VCaP (cell line): Measurements from ENCODE around the gene EPS8L3.

Experiments
- H3K27ac ChIP-seq: fragments of 450-650 bp; 2 replicates; pipeline ENCODE4 v1.5.1; 2017
- TF ChIP-seq, protein P1 (sequence below): fragments of 450-650 bp; conservative IDR thresholded peaks from 2 replicates; pipeline ENCODE4 v1.5.1; 2017; ENCODE audit warnings: mild to moderate bottlenecking, moderate library complexity

EPS8L3 gene

DNA sequence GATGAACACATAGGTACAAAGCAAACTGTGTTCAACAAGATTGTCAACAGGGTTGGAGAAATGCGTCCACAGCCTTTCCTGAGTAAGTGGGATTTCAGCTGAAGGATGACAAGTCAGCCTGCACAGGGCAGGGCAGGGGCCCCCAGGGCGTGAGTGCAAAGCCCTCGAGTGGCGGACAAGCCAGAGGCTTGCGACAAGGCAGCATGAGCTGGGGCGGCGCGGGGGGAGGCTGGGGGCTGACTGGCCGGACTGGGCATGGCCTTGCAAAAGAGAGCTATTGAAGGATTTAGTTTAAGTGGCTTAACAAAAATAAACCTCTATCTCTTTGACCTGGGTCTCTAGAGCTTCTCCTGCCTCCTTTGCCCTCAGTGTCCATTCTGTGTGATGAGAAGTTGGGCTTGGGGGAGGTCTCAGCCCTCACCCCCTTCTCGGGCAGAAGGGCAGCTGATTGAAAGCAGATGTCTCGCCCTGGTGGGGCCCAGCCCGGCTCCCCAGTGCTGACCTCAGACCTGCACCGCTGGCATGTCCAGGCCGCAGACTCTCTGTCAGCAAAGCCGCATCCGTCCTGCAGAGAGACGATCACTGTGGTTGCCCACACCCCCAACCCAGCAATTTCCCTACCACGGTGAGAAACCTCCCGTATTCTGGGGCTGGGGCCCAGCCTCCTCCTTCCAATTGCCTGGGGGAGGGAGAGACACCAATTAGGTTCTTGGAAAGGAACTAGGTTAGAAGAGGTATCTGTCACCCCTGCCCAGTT is 24.3 kb upstream of the EPS8L3 start:
- TF ChIP-seq, protein P1, sequence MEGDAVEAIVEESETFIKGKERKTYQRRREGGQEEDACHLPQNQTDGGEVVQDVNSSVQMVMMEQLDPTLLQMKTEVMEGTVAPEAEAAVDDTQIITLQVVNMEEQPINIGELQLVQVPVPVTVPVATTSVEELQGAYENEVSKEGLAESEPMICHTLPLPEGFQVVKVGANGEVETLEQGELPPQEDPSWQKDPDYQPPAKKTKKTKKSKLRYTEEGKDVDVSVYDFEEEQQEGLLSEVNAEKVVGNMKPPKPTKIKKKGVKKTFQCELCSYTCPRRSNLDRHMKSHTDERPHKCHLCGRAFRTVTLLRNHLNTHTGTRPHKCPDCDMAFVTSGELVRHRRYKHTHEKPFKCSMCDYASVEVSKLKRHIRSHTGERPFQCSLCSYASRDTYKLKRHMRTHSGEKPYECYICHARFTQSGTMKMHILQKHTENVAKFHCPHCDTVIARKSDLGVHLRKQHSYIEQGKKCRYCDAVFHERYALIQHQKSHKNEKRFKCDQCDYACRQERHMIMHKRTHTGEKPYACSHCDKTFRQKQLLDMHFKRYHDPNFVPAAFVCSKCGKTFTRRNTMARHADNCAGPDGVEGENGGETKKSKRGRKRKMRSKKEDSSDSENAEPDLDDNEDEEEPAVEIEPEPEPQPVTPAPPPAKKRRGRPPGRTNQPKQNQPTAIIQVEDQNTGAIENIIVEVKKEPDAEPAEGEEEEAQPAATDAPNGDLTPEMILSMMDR = no peak
- no peak overlapping the region for H3K27ac ChIP-seq

DNA sequence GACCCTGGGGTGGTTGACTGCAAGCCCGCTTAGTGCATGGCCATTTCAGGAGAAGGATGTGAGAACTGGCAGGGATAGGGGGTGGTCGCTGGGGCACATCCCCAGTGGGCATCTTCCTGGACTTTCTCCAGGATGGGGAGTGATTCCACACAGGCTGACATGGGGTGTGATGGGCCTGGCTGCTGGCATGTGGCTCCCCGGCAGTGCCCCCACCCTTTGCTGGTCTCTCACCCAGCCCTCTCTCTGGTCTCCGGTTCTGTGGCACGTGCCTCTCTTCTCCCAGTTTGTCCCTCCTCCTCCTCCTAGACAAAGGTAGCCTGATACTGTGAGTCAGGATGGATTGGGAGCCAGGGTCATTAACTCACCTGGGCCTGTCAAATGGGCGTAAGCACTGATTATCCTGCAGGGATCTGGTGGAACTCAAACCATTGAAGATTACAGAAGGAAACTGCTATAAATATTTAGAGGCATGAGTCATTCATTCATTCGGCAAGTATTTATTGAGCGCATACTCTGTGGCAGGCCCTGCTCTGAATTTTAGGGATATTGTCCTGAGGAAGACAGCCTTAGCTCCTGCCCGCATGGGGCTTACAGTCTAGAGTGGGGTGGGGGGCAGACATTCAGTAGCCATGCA is 23.6 kb upstream of the EPS8L3 start:
- no peak overlapping the region for H3K27ac ChIP-seq

DNA sequence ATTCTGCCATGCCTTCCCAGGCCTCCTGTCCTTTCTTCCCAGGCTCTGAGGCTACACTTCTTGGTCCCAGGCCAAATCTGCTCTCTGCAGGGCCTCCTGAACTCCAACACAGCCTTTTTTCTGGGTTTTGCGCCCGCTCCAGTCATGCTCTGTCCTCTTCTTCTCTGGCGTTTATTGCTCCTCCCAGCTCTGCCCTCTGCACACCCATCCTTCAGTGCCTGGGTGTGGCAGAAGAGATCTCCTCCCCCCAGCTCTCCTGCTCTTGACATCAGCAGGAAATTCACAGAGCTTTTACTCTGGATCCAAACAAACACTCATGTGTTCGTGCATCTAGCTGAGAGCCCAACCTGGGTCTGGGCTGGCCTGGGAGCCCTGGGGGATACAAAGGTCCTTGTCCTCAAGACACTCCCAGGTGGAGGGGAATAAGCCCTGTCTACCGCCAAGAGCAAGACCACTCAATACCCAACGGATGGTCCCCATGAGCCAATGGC is 22.9 kb upstream of the EPS8L3 start:
- TF ChIP-seq, protein P1 = no peak
- H3K27ac ChIP-seq = no peak overlapping the region

More for the DNA sequence above, 23.6 kb upstream of the EPS8L3 start:
- TF ChIP-seq, protein P1 = no peak

DNA sequence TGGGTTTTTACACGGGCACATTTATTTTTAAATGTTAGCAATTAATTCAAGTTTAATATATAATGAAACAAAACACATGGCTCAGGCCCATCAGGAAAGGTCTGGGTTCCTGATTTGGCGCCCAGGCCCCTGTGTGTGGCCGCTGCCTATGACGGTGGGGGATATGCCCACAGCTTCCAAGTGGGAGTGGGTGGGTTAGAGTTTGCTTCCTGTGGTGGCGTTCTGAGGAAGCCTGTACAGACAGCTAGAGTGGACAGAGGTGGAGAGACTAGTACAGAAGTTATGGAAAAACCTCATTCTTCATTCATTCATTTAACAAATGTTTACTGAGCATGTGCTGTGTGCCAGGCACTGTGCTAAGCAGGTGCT is 22.4 kb upstream of the EPS8L3 start:
- TF ChIP-seq, protein P1 = no peak
- H3K27ac ChIP-seq = no peak overlapping the region

DNA sequence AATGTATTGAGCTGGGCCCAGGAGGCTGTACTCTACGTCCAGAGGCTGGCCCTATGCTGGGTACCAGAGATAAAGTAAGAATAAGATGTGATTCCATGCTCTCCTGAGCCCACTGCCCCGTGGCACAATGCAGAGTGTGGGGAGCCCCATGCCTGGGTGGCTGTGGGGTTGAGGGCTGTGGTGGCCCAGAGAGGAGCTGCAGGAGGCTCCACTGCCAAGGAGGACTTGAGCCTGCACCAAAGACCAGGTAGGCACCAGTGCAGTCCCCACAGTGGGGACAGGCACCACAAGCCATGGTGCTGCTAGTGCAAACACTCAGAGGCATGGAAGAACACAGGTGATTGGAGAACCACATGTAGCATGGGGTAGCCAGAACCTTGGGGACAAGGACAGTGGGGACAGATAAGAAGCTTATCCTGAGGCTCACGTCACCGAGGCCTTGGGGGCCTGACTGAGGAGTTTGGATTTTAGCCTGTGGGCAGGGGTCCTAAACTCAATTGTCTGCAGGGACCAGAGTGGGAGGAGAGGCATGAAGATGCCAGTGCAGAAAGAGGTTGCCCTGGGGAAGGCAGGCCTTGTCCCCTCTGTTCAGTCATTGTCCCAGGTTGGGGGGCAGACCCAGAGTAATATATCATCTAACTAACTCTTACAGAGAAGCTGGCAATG is 21.9 kb upstream of the EPS8L3 start:
- TF ChIP-seq, protein P1 = no peak
- no peak overlapping the region for H3K27ac ChIP-seq

DNA sequence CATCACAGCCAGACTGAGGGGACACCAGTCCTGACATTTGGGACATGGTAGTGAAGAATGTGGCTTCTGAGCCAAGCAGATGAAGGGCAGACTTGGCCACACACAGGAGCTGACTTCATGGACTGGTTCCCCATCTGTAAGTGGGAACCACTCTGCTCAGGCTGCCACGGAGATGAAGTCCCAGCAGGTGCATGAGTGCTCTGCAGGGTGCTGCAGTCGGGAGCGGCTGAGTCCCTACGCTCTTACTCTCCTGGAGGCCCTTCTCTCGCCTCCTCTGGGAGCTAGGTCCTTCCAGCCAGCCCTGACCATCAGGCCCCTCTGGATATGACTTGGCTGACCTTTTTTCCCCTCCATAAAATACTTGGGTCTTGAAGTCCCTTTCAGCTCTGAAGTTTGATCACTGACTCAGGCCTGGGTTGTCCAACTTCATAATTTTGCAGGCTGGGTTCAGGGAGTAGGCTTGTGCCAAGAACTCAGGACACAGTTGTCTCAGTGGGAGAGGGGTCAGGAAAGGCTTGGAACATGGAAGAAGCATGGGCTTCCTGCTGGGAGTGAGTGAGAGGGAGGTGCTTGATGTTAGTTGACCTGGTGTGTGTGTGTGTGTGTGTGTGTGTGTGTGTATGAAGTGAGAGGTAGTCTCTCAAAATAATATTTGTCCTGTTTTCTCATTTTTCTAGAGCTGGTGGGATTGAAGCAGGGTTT is 21.0 kb upstream of the EPS8L3 start:
- no peak overlapping the region for H3K27ac ChIP-seq
- TF ChIP-seq, protein P1 = no peak

DNA sequence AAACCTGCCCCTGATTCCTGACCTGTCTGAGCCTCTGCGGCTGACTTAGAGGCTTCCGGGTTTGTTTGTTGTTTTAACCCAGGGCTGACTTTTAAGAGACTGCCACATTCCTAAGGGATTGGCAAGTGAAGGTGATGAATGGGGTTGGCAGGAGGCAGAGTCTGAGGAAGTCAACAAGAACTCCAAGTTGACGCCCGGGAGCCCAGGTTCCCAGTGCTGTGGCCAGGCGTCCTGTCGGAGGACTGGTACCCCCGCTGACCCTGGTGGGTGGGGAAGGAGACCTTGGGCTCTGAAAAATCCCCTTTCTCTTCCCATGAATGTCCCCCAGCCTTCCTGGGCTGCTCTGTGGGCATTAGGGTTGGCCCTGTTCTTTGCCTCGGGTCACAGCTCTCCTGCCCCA is 19.7 kb upstream of the EPS8L3 start:
- TF ChIP-seq, protein P1 = no peak
- H3K27ac ChIP-seq = no peak overlapping the region; the same call in 1 of the 2 replicates
